ENCODE results near the gene CELF5.

CELF5 gene

GRCh38 chr19:3343619-3344502 lies 119.4 kb downstream of the CELF5 start:
- FAIRE-seq = peak; percentile 37

GRCh38 chr19:3344608-3345598 lies 120.4 kb downstream of the CELF5 start:
- FAIRE-seq = no peak
- DNase-seq (ENCODE audit: low spot score) = no peak

More at GRCh38 chr19:3343619-3344502, 119.4 kb downstream of the CELF5 start:
- DNase-seq (ENCODE audit: low spot score) = peak; percentile 48

- FAIRE-seq (no peak), DNase-seq (ENCODE audit: low spot score) (no peak)
Observed at GRCh38 chr19:3345850-3346460, 121.5 kb downstream of the CELF5 start.

Data from RCC 7860 (cell line).